Endodermal cell (in vitro differentiated cells): ENCODE measurements around the gene KIRREL3. TPM values are rescaled to one million over a fixed set of nuclear protein-coding genes. Genes with fewer than 3 reads are reported as not detected.

Source experiments
- DNase-seq: peaks from one replicate; pipeline ENCODE4 v3.0.0-alpha.2; 2017
- H3K27ac ChIP-seq: 2 replicates; pipeline ENCODE4 v1.5.1; 2013; ENCODE audit warnings: mild to moderate bottlenecking, low read depth, low read length, moderate library complexity
- H3K27me3 ChIP-seq: 2 replicates; pipeline ENCODE4 v1.6.1; 2013; ENCODE audit warnings: mild to moderate bottlenecking, low read length, moderate library complexity; ENCODE audit not compliant: insufficient read depth, control insufficient read depth, poor library complexity, severe bottlenecking
- H3K36me3 ChIP-seq: 2 replicates; pipeline ENCODE4 v1.7.0; 2013; ENCODE audit warnings: mild to moderate bottlenecking, low read length, moderate library complexity; ENCODE audit not compliant: control insufficient read depth, insufficient read depth
- H3K4me1 ChIP-seq: one replicate; pipeline ENCODE4 v1.7.0; 2013; ENCODE audit warnings: low read length; ENCODE audit not compliant: control insufficient read depth, insufficient read depth
- H3K4me3 ChIP-seq: 2 replicates; pipeline ENCODE4 v1.5.1; 2013; ENCODE audit warnings: mild to moderate bottlenecking, low read length, moderate library complexity
- H3K9ac ChIP-seq: 2 replicates; pipeline ENCODE4 v1.6.1; 2013; ENCODE audit warnings: mild to moderate bottlenecking, low read length, moderate library complexity; ENCODE audit not compliant: poor library complexity, severe bottlenecking; ENCODE audit errors: extremely low read depth
- H3K9me3 ChIP-seq: 2 replicates; pipeline ENCODE4 v1.6.1; 2013; ENCODE audit warnings: mild to moderate bottlenecking, low read length, moderate library complexity; ENCODE audit not compliant: control insufficient read depth
- H3K27ac Mint-ChIP-seq: 2 replicates; pipeline ENCODE4 v1.8.0; 2020; ENCODE audit warnings: mixed read lengths
- H3K27me3 Mint-ChIP-seq: 2 replicates; pipeline ENCODE4 v1.8.0; 2021; ENCODE audit warnings: mild to moderate bottlenecking, mixed read lengths; ENCODE audit not compliant: insufficient read depth
- H3K36me3 Mint-ChIP-seq: 2 replicates; pipeline ENCODE4 v1.8.0; 2020; ENCODE audit warnings: low read depth, mixed read lengths
- H3K4me1 Mint-ChIP-seq: 2 replicates; pipeline ENCODE4 v1.8.0; 2020; ENCODE audit warnings: mixed read lengths
- H3K4me3 Mint-ChIP-seq: 2 replicates; pipeline ENCODE4 v1.8.0; 2020; ENCODE audit warnings: mild to moderate bottlenecking, moderate library complexity, mixed read lengths
- H3K9me3 Mint-ChIP-seq: 2 replicates; pipeline ENCODE4 v1.8.0; 2020; ENCODE audit warnings: mild to moderate bottlenecking, mixed read lengths
- WGBS, 2 experiments: methylation state at CpG; one replicate each; pipeline versions ENCODE4 v1.1.5 to v1.1.7; 2013; ENCODE audit warnings: missing lambda C conversion rate in 2 of 2, mixed read lengths in 1 of 2; ENCODE audit not compliant: insufficient coverage in 1 of 2, insufficient read length in 1 of 2; 5-methylcytosine and 5-hydroxymethylcytosine counted together
- total RNA-seq, 2 donors: library from RNA; stranded (reverse); fragmentation: NEBNext Ultra II Directional in 1 of 2; extraction: Animal tissue kit (Norgen Biotek cat#: 25700) in 1 of 2; gene quantifications; 2 replicates in 1 of 2; 3 replicates in 1 of 2; pipeline ENCODE4 v1.2.1, GENCODE V29; 2021
- TF ChIP-seq, protein P1 (sequence below): fragments of 200-600 bp; sonication (generic); conservative IDR thresholded peaks from 2 replicates; pipeline ENCODE4 v1.5.0; 2021; ENCODE audit warnings: antibody characterized with exemption, mild to moderate bottlenecking

The KIRREL3 gene
- total RNA-seq, 2 donors from 2014 or later, result 1.1 to 1.4 TPM

- H3K4me1 ChIP-seq, result no peaks in the 10 kb centered on the region
- H3K9me3 ChIP-seq, result no peaks in the 10 kb centered on the region
- H3K27me3 Mint-ChIP-seq, result no peaks in the 10 kb centered on the region
- no peak for DNase-seq
- peaks cover 5% of the 10 kb centered on the region for H3K36me3 ChIP-seq
- H3K27ac Mint-ChIP-seq, result no peak overlapping the region
- H3K4me1 Mint-ChIP-seq, result peaks cover 17% of the 10 kb centered on the region
- H3K4me3 Mint-ChIP-seq, result no peak overlapping the region
- no peaks in the 10 kb centered on the region for H3K27me3 ChIP-seq
- H3K4me3 ChIP-seq, result no peak overlapping the region
- H3K9me3 Mint-ChIP-seq, result no peaks in the 10 kb centered on the region
- peaks cover 24% of the 10 kb centered on the region for H3K36me3 Mint-ChIP-seq
- TF ChIP-seq, protein P1, sequence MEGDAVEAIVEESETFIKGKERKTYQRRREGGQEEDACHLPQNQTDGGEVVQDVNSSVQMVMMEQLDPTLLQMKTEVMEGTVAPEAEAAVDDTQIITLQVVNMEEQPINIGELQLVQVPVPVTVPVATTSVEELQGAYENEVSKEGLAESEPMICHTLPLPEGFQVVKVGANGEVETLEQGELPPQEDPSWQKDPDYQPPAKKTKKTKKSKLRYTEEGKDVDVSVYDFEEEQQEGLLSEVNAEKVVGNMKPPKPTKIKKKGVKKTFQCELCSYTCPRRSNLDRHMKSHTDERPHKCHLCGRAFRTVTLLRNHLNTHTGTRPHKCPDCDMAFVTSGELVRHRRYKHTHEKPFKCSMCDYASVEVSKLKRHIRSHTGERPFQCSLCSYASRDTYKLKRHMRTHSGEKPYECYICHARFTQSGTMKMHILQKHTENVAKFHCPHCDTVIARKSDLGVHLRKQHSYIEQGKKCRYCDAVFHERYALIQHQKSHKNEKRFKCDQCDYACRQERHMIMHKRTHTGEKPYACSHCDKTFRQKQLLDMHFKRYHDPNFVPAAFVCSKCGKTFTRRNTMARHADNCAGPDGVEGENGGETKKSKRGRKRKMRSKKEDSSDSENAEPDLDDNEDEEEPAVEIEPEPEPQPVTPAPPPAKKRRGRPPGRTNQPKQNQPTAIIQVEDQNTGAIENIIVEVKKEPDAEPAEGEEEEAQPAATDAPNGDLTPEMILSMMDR, result no peak
- no peak overlapping the region for H3K27ac ChIP-seq
- H3K9ac ChIP-seq, result no peak overlapping the region
- WGBS, 2 experiments, result 86 to 90% methylated on average over 10 to 12 of the region's 12 CpGs
Observed at GRCh38 chr11:126408496-126408895, 592.1 kb downstream of the KIRREL3 start.

GRCh38 chr11:126407682-126408288 is 592.8 kb downstream of the KIRREL3 start:
- WGBS, 2 experiments, result 96 to 99% methylated on average over 10 to 15 of the region's 15 CpGs

GRCh38 chr11:126407101-126407521 is 593.5 kb downstream of the KIRREL3 start:
- Histone ChIP-seq H3K4me1 (peaks cover 3% of the 10 kb centered on the region), H3K4me3 (no peak overlapping the region), H3K36me3 (peaks cover 5% of the 10 kb centered on the region), H3K27me3 (no peaks in the 10 kb centered on the region), H3K9me3 (no peaks in the 10 kb centered on the region), H3K27ac (no peak overlapping the region), H3K9ac (no peak overlapping the region)
- TF ChIP-seq, protein P1, result no peak
- 93 to 95% methylated on average over 10 to 12 of the region's 12 CpGs for WGBS, 2 experiments
- no peak for DNase-seq
- no peak overlapping the region for H3K27ac Mint-ChIP-seq
- H3K36me3 Mint-ChIP-seq, result peaks cover 19% of the 10 kb centered on the region
- H3K4me1 Mint-ChIP-seq, result peaks cover 24% of the 10 kb centered on the region
- no peak overlapping the region for H3K4me3 Mint-ChIP-seq
- no peaks in the 10 kb centered on the region for H3K27me3 Mint-ChIP-seq
- H3K9me3 Mint-ChIP-seq, result no peaks in the 10 kb centered on the region

More at GRCh38 chr11:126407682-126408288, 592.8 kb downstream of the KIRREL3 start:
- peaks cover 24% of the 10 kb centered on the region for H3K4me1 Mint-ChIP-seq
- no peak for DNase-seq
- H3K27me3 Mint-ChIP-seq, result no peaks in the 10 kb centered on the region
- H3K9me3 Mint-ChIP-seq, result no peaks in the 10 kb centered on the region
- Histone ChIP-seq H3K36me3 (peaks cover 5% of the 10 kb centered on the region), H3K4me3 (no peak overlapping the region), H3K27ac (no peak overlapping the region), H3K9ac (no peak overlapping the region), H3K27me3 (no peaks in the 10 kb centered on the region), H3K4me1 (peaks cover 3% of the 10 kb centered on the region), H3K9me3 (no peaks in the 10 kb centered on the region)
- H3K27ac Mint-ChIP-seq, result no peak overlapping the region
- H3K4me3 Mint-ChIP-seq, result no peak overlapping the region
- peaks cover 20% of the 10 kb centered on the region for H3K36me3 Mint-ChIP-seq
- TF ChIP-seq, protein P1, result no peak
